Muscle layer of colon (tissue), 2 donors: ENCODE results near the gene CTNNA2.

Experiments used
- H3K27ac ChIP-seq: one replicate; pipeline ENCODE4 v1.7.0; 2013; ENCODE audit warnings: low read depth, mild to moderate bottlenecking, low read length, moderate library complexity
- H3K27me3 ChIP-seq, 2 donors: one replicate each; pipeline ENCODE4 v1.7.0; 2013; ENCODE audit warnings: low read length in 2 of 2, mild to moderate bottlenecking in 2 of 2; ENCODE audit not compliant: insufficient read depth in 2 of 2, control insufficient read depth in 1 of 2
- H3K36me3 ChIP-seq: one replicate; pipeline ENCODE4 v1.7.0; 2013; ENCODE audit warnings: mild to moderate bottlenecking, low read length; ENCODE audit not compliant: insufficient read depth
- H3K4me1 ChIP-seq: one replicate; pipeline ENCODE4 v1.7.0; 2013; ENCODE audit warnings: mild to moderate bottlenecking, low read length; ENCODE audit not compliant: insufficient read depth
- H3K4me3 ChIP-seq, 2 donors: one replicate each; pipeline ENCODE4 v1.7.0; 2013; ENCODE audit warnings: low read length in 2 of 2, low read depth in 1 of 2, mild to moderate bottlenecking in 1 of 2, moderate library complexity in 1 of 2
- H3K9ac ChIP-seq: one replicate; pipeline ENCODE4 v1.7.0; 2013; ENCODE audit warnings: low read length
- H3K9me3 ChIP-seq: one replicate; pipeline ENCODE4 v1.7.0; 2013; ENCODE audit warnings: mild to moderate bottlenecking, low read length
- donor health status: abdominal sarcoma.
- donor health status: Adenocarcinoma of cecum.

CTNNA2 gene

GRCh38 chr2:80040226-80040625 lies 527.4 kb downstream of the CTNNA2 start:
- Histone ChIP-seq H3K9ac (no peak overlapping the region), H3K36me3 (no peaks in the 10 kb centered on the region), H3K27ac (no peak overlapping the region), H3K4me3 (no peak overlapping the region), H3K4me1 (no peaks in the 10 kb centered on the region), H3K27me3 (no peaks in the 10 kb centered on the region), H3K9me3 (no peaks in the 10 kb centered on the region)

GRCh38 chr2:80042635-80043034 lies 529.8 kb downstream of the CTNNA2 start:
- no peak overlapping the region for H3K4me3 ChIP-seq
- H3K9ac ChIP-seq, result no peak overlapping the region
- no peaks in the 10 kb centered on the region for H3K27me3 ChIP-seq
- no peaks in the 10 kb centered on the region for H3K4me1 ChIP-seq
- H3K36me3 ChIP-seq, result no peaks in the 10 kb centered on the region
- no peak overlapping the region for H3K27ac ChIP-seq
- no peaks in the 10 kb centered on the region for H3K9me3 ChIP-seq

GRCh38 chr2:80048296-80048695 lies 535.4 kb downstream of the CTNNA2 start:
- H3K9ac ChIP-seq, result no peak overlapping the region
- no peak overlapping the region for H3K4me3 ChIP-seq
- no peaks in the 10 kb centered on the region for H3K36me3 ChIP-seq
- H3K4me1 ChIP-seq, result no peaks in the 10 kb centered on the region
- H3K27ac ChIP-seq, result no peak overlapping the region
- H3K27me3 ChIP-seq, result no peaks in the 10 kb centered on the region
- H3K9me3 ChIP-seq, result no peaks in the 10 kb centered on the region

- H3K9ac ChIP-seq, result no peak overlapping the region
Measured at GRCh38 chr2:80050246-80050645, 537.4 kb downstream of the CTNNA2 start.

GRCh38 chr2:80053522-80054345 lies 540.9 kb downstream of the CTNNA2 start:
- H3K4me3 ChIP-seq, result no peak overlapping the region
- H3K27ac ChIP-seq, result no peak overlapping the region
- no peaks in the 10 kb centered on the region for H3K9me3 ChIP-seq
- H3K4me1 ChIP-seq, result no peaks in the 10 kb centered on the region
- no peaks in the 10 kb centered on the region for H3K36me3 ChIP-seq
- no peak overlapping the region for H3K9ac ChIP-seq
- H3K27me3 ChIP-seq, result no peaks in the 10 kb centered on the region

More at GRCh38 chr2:80050246-80050645, 537.4 kb downstream of the CTNNA2 start:
- Histone ChIP-seq H3K27ac (no peak overlapping the region), H3K4me1 (no peaks in the 10 kb centered on the region), H3K9me3 (no peaks in the 10 kb centered on the region), H3K27me3 (no peaks in the 10 kb centered on the region), H3K36me3 (no peaks in the 10 kb centered on the region), H3K4me3 (no peak overlapping the region)

- Histone ChIP-seq H3K9me3 (no peaks in the 10 kb centered on the region), H3K27ac (no peak overlapping the region), H3K4me1 (no peaks in the 10 kb centered on the region), H3K9ac (no peak overlapping the region), H3K36me3 (no peaks in the 10 kb centered on the region), H3K4me3 (no peak overlapping the region), H3K27me3 (no peaks in the 10 kb centered on the region)
Measured at GRCh38 chr2:80054346-80054675, 541.5 kb downstream of the CTNNA2 start.

- Histone ChIP-seq H3K9me3 (no peaks in the 10 kb centered on the region), H3K9ac (no peak overlapping the region), H3K4me1 (no peaks in the 10 kb centered on the region), H3K27ac (no peak overlapping the region), H3K36me3 (no peaks in the 10 kb centered on the region), H3K4me3 (no peak overlapping the region), H3K27me3 (no peaks in the 10 kb centered on the region)
Measured at GRCh38 chr2:80057956-80058355, 545.1 kb downstream of the CTNNA2 start.

GRCh38 chr2:80058562-80058961 lies 545.7 kb downstream of the CTNNA2 start:
- H3K27me3 ChIP-seq, result no peaks in the 10 kb centered on the region
- no peaks in the 10 kb centered on the region for H3K9me3 ChIP-seq
- H3K36me3 ChIP-seq, result no peaks in the 10 kb centered on the region
- H3K4me3 ChIP-seq, result no peak overlapping the region
- no peaks in the 10 kb centered on the region for H3K4me1 ChIP-seq
- no peak overlapping the region for H3K27ac ChIP-seq
- H3K9ac ChIP-seq, result no peak overlapping the region

GRCh38 chr2:80059447-80059846 lies 546.6 kb downstream of the CTNNA2 start:
- Histone ChIP-seq H3K9me3 (no peaks in the 10 kb centered on the region), H3K27ac (no peak overlapping the region), H3K4me3 (no peak overlapping the region), H3K9ac (no peak overlapping the region), H3K27me3 (no peaks in the 10 kb centered on the region), H3K36me3 (no peaks in the 10 kb centered on the region), H3K4me1 (no peaks in the 10 kb centered on the region)

GRCh38 chr2:80061881-80062280 lies 549.0 kb downstream of the CTNNA2 start:
- Histone ChIP-seq H3K27me3 (no peaks in the 10 kb centered on the region), H3K27ac (no peak overlapping the region), H3K36me3 (no peaks in the 10 kb centered on the region)

GRCh38 chr2:80062298-80062697 lies 549.4 kb downstream of the CTNNA2 start:
- no peak overlapping the region for H3K9ac ChIP-seq
- H3K27me3 ChIP-seq, result no peaks in the 10 kb centered on the region
- no peaks in the 10 kb centered on the region for H3K36me3 ChIP-seq
- no peaks in the 10 kb centered on the region for H3K9me3 ChIP-seq
- no peaks in the 10 kb centered on the region for H3K4me1 ChIP-seq
- no peak overlapping the region for H3K4me3 ChIP-seq
- H3K27ac ChIP-seq, result no peak overlapping the region

More at GRCh38 chr2:80061881-80062280, 549.0 kb downstream of the CTNNA2 start:
- Histone ChIP-seq H3K9ac (no peak overlapping the region), H3K9me3 (no peaks in the 10 kb centered on the region), H3K4me3 (no peak overlapping the region), H3K4me1 (no peaks in the 10 kb centered on the region)

- H3K4me3 ChIP-seq, result no peak overlapping the region
- no peaks in the 10 kb centered on the region for H3K36me3 ChIP-seq
- no peaks in the 10 kb centered on the region for H3K4me1 ChIP-seq
- no peak overlapping the region for H3K9ac ChIP-seq
- no peaks in the 10 kb centered on the region for H3K27me3 ChIP-seq
- no peak overlapping the region for H3K27ac ChIP-seq
- no peaks in the 10 kb centered on the region for H3K9me3 ChIP-seq
Measured at GRCh38 chr2:80068038-80068731, 555.3 kb downstream of the CTNNA2 start.
